Skeletal muscle cell (primary cell): Measurements from ENCODE around the gene MLXIPL.
"Not testable (repeated sequence)": the region's sequence is repeated elsewhere in the genome, so short reads cannot be mapped to it uniquely, and the experiment has no call there.

Experiments used
- DNase-seq: peaks from one replicate; pipeline ENCODE4 v3.0.0-alpha.2; 2010; ENCODE audit warnings: low read depth
- H3K4me3 ChIP-seq: 2 replicates; pipeline ENCODE4 v1.5.1; 2011; ENCODE audit warnings: low read depth, mild to moderate bottlenecking, control low read depth, low read length, moderate library complexity

MLXIPL gene

GRCh38 chr7:73566431-73566830 is 57.9 kb downstream of the MLXIPL start:
- H3K4me3 ChIP-seq, DNase-seq: not testable (repeated sequence)

GRCh38 chr7:73565675-73566340 is 58.5 kb downstream of the MLXIPL start:
- no peak overlapping the region for H3K4me3 ChIP-seq
- no peak for DNase-seq

GRCh38 chr7:73560109-73560835 is 64.0 kb downstream of the MLXIPL start:
- no peak overlapping the region for H3K4me3 ChIP-seq
- peak; percentile 66 for DNase-seq

- peak within 1 kb of the TSS; percentile 71 for H3K4me3 ChIP-seq
- peak; percentile 7 for DNase-seq
Measured at GRCh38 chr7:73557397-73558257, 66.7 kb downstream of the MLXIPL start, which contains the start of gene BCL7B. Gene BCL7B, minus strand, starts transcription at chr7:73557690. Its CDS starts 112 bp downstream, at chr7:73557578.

GRCh38 chr7:73557108-73557396 is 67.3 kb downstream of the MLXIPL start:
- peak overlapping the region; percentile 71 for H3K4me3 ChIP-seq
- peak; percentile 76 for DNase-seq

GRCh38 chr7:73556208-73557107 is 67.9 kb downstream of the MLXIPL start:
- DNase-seq = no peak

GRCh38 chr7:73555411-73555982 is 68.8 kb downstream of the MLXIPL start:
- H3K4me3 ChIP-seq = no peak overlapping the region
- no peak for DNase-seq

More at GRCh38 chr7:73556208-73557107, 67.9 kb downstream of the MLXIPL start:
- peak overlapping the region; percentile 71 for H3K4me3 ChIP-seq

GRCh38 chr7:73550093-73550492 is 74.2 kb downstream of the MLXIPL start:
- not testable (repeated sequence) for H3K4me3 ChIP-seq, DNase-seq

- DNase-seq = no peak
- no peak overlapping the region for H3K4me3 ChIP-seq
Measured at GRCh38 chr7:73549176-73549575, 75.1 kb downstream of the MLXIPL start.

GRCh38 chr7:73547841-73548240 is 76.5 kb downstream of the MLXIPL start:
- no peak for DNase-seq
- no peak overlapping the region for H3K4me3 ChIP-seq

- H3K4me3 ChIP-seq = no peak overlapping the region
- no peak for DNase-seq
Measured at GRCh38 chr7:73544678-73545077, 79.6 kb downstream of the MLXIPL start.
